K562 (cell line): Measurements from ENCODE around the gene PLXNA3. TPM values are rescaled to one million over a fixed set of nuclear protein-coding genes. Genes with fewer than 3 reads are reported as not detected.

Source experiments
- ATF7 ChIP-seq: fragments of 450-650 bp; IDR thresholded peaks from 2 replicates; pipeline ENCODE4 v1.7.1; 2014; ENCODE audit warnings: mild to moderate bottlenecking, moderate library complexity
- CCNT2 ChIP-seq: IDR thresholded peaks from 2 replicates; pipeline ENCODE4 v1.6.1; 2011; ENCODE audit warnings: borderline replicate concordance, low read depth, mild to moderate bottlenecking, moderate library complexity, mixed read lengths, low read length; ENCODE audit not compliant: insufficient read length; ENCODE audit errors: extremely low read depth
- DDX20 ChIP-seq: fragments of 450-650 bp; IDR thresholded peaks from 2 replicates; pipeline ENCODE4 v1.6.1; 2016; ENCODE audit warnings: missing genetic modification characterization, low read depth, mild to moderate bottlenecking, missing compliant biosample characterization, moderate library complexity
- GTF2B ChIP-seq: IDR thresholded peaks from 2 replicates; pipeline ENCODE4 v1.6.1; 2011; ENCODE audit not compliant: insufficient read length; ENCODE audit errors: extremely low read depth
- HDAC6 ChIP-seq: IDR thresholded peaks from 2 replicates; pipeline ENCODE4 v1.6.1; 2012; ENCODE audit warnings: low read depth, mild to moderate bottlenecking, control low read depth, inconsistent platforms, low read length, moderate library complexity
- MLLT1 ChIP-seq, 2 experiments: fragments of 450-650 bp; IDR thresholded peaks; 2 replicates each; pipeline ENCODE4 v1.6.1; 2016
- MTA2 ChIP-seq: fragments of 450-650 bp; IDR thresholded peaks from 2 replicates; pipeline ENCODE4 v1.6.1; 2016; ENCODE audit warnings: low read depth
- NR2C2 ChIP-seq, 2 experiments: fragments of 200-800 bp in 1 of 2; sonication (Bioruptor generic) in 1 of 2; sonication (generic) in 1 of 2; formaldehyde crosslinking in 1 of 2; IDR thresholded peaks; 2 replicates each; pipeline versions ENCODE4 v1.6.1 to v1.8.0; 2016 to 2022; ENCODE audit warnings: mild to moderate bottlenecking in 1 of 2, missing compliant biosample characterization in 1 of 2, missing genetic modification characterization in 1 of 2, missing genetic modification reagents in 1 of 2
- RBFOX2 ChIP-seq: fragments of 200-400 bp; formaldehyde crosslinking; IDR thresholded peaks from 2 replicates; pipeline ENCODE4 v1.6.1; 2017; ENCODE audit warnings: low read depth, mild to moderate bottlenecking, low read length, moderate library complexity
- RBM22 ChIP-seq: fragments of 200-400 bp; formaldehyde crosslinking; IDR thresholded peaks from 2 replicates; pipeline ENCODE4 v1.6.1; 2018; ENCODE audit warnings: low read length, low read depth; ENCODE audit not compliant: poor library complexity, severe bottlenecking
- RBM25 ChIP-seq: fragments of 200-400 bp; formaldehyde crosslinking; IDR thresholded peaks from 2 replicates; pipeline ENCODE4 v1.6.1; 2018; ENCODE audit warnings: low read length, low read depth, moderate library complexity; ENCODE audit not compliant: severe bottlenecking
- RCOR1 ChIP-seq, 2 experiments: IDR thresholded peaks; 2 replicates each; pipeline ENCODE4 v1.6.1; 2012; ENCODE audit warnings: low read depth in 2 of 2, low read length in 2 of 2, borderline replicate concordance in 1 of 2, improper control_type of control experiment in 1 of 2
- RUNX1 ChIP-seq: sonication (generic); IDR thresholded peaks from 2 replicates; pipeline ENCODE4 v1.6.1; 2016; ENCODE audit warnings: antibody characterized with exemption, low read depth
- STAT6 ChIP-seq: sonication (generic); formaldehyde crosslinking; IDR thresholded peaks from 2 replicates; pipeline ENCODE4 v1.8.1; 2023; ENCODE audit warnings: mild to moderate bottlenecking, missing genetic modification reagents
- TCF3 ChIP-seq: sonication (generic); formaldehyde crosslinking; IDR thresholded peaks from 2 replicates; pipeline ENCODE4 v1.4.0; 2020; ENCODE audit warnings: mild to moderate bottlenecking, missing genetic modification reagents
- XRCC5 ChIP-seq: fragments of 200-400 bp; formaldehyde crosslinking; IDR thresholded peaks from 2 replicates; pipeline ENCODE4 v1.6.1; 2017; ENCODE audit warnings: low read depth, mild to moderate bottlenecking, low read length
- ZNF121 ChIP-seq: sonication (generic); formaldehyde crosslinking; conservative IDR thresholded peaks from 2 replicates; pipeline ENCODE4 v1.8.0; 2022; ENCODE audit warnings: missing genetic modification reagents
- ZNF316 ChIP-seq: fragments of 450-650 bp; IDR thresholded peaks from 2 replicates; pipeline ENCODE4 v1.6.1; 2016
- ZNF830 ChIP-seq: fragments of 250-450 bp; sonication (Bioruptor Pico); IDR thresholded peaks from 2 replicates; pipeline ENCODE4 v1.5.0; 2021; ENCODE audit warnings: mild to moderate bottlenecking
- polyA plus RNA-seq, 8 experiments: library from polyadenylated mRNA; depleted of rRNA in 4 of 8; stranded (reverse) in 5 of 8; unstranded in 3 of 8; fragments of >200 nt; fragmentation: Nextera tagmentation in 2 of 8; fragmentation: Illumina TruSeq in 1 of 8; extraction: Ambion mirVana in 2 of 8; extraction: Trizol in 1 of 8; gene quantifications; 2 replicates each; pipeline versions ENCODE4 v1.2.1 to v1.2.3, GENCODE V29; 2011 to 2014; ENCODE audit warnings: inconsistent platforms in 1 of 8, missing spikeins in 1 of 8
- total RNA-seq, 7 experiments: library from RNA; depleted of rRNA in 6 of 7; stranded (reverse); fragments of >200 nt in 6 of 7; fragmentation: Illumina TruSeq in 2 of 7; extraction: Trizol in 2 of 7; gene quantifications; 2 replicates each; pipeline versions ENCODE4 v1.2.1 to v1.2.3, GENCODE V29; 2011 to 2021; ENCODE audit warnings: low replicate concordance in 1 of 7

PLXNA3 gene
- total and polyA plus RNA-seq, 9 of the 15 experiments (the other 6 are each of a cell fraction or from before 2014, with no cell fraction given) = 0.32 to 47.8 (median 7.5) TPM

DNA sequence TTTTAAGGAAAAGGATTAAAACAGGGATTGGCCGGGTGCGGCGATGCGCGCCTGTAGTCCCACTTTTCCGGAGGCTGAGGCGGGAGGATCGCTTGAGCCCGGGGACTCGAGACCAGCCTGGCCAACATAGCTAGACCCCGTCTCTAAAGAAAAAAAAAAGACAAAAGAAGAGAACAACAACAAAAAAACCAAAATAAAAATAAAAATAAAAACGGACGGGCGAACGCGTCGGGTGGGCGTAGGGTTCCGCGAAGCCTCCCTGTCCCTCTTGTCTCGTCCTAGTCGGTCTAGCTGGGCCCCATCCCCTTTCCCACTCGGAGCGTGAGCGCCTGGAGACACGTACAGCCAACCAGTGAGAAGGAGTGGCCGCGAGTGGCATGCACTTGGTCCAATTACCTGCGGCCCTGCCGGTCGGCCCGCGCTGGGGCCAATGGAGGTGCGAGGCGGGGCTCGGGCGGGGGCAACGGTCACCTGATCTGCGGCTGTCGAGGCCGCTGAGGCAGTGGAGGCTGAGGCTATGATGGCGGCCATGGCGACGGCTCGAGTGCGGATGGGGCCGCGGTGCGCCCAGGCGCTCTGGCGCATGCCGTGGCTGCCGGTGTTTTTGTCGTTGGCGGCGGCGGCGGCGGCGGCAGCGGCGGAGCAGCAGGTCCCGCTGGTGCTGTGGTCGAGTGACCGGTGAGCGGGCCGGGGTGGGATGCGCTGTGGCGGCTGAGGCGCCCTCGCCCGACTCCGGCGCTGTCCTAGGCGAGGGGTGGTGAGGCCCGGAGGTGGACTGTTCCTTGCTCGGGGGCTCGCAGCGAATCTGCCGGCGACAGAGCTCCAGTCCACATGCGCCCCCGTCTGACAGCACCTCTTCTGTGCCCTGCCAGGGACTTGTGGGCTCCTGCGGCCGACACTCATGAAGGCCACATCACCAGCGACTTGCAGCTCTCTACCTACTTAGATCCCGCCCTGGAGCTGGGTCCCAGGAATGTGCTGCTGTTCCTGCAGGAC, 29.6 kb upstream of the PLXNA3 start, which contains the start of gene ATP6AP1 (continued):
- TF ChIP-seq RBM25 (peak; percentile 99), XRCC5 (peak; percentile 56; the same call in 1 of the 2 replicates), HDAC6 (no peak), ATF7 (peak; percentile 53; the same call in 1 of the 2 replicates), RBM22 (no peak), ZNF316 (no peak), RCOR1 (IDR thresholded peaks at IDR 0.05; ENCODE audit: borderline replicate concordance in 1 of 2, low read depth in 2 of 2, low read length in 2 of 2) (peak in 1 of 2 experiments; percentile 45; a peak in 1 of 4 replicates), STAT6 (no peak), RBFOX2 (peak; percentile 83), DDX20 (tag) (no peak), GTF2B (no peak), ZNF830 (CRISPR knock-in tag) (no peak), CCNT2 (peak; percentile 61), NR2C2 (CRISPR knock-in tag; IDR thresholded peaks at IDR 0.05) (peak; percentile 52; the same call in 1 of the 2 replicates), NR2C2 (tag; IDR thresholded peaks at IDR 0.05) (peak; percentile 46; the same call in 1 of the 2 replicates), RUNX1 (0 out of 2 replicates have a peak, but pooled peaks have one; percentile 52), ZNF121 (peak; percentile 99), MLLT1 (IDR thresholded peaks at IDR 0.05) (0 out of 4 replicates have a peak, but pooled peaks of 1 of the 2 experiments have one; percentile 46), TCF3 (CRISPR knock-in tag) (no peak), MTA2 (no peak)
